Astrocyte (in vitro differentiated cells and primary cell): Measurements from ENCODE around the gene OXNAD1. TPM values are rescaled to one million over a fixed set of nuclear protein-coding genes. Genes with fewer than 3 reads are reported as not detected.

Experiments used
- DNase-seq: peaks from one replicate; pipeline ENCODE4 v3.0.0-alpha.2; 2010; ENCODE audit warnings: low read depth
- FAIRE-seq: peaks from 2 replicates; lab custom pipeline; 2011; peaks lifted over from hg19 to GRCh38; lab: Jason Lieb, UNC
- H2AFZ ChIP-seq: 2 replicates; pipeline ENCODE4 v1.6.0; 2012; ENCODE audit warnings: low read depth, low read length, inconsistent platforms
- H3K27ac ChIP-seq: 2 replicates; pipeline ENCODE4 v1.5.1; 2011; ENCODE audit warnings: low read depth, low read length, inconsistent platforms
- H3K27me3 ChIP-seq: 2 replicates; pipeline ENCODE4 v1.6.0; 2011; ENCODE audit warnings: low read length, inconsistent platforms; ENCODE audit not compliant: insufficient read depth
- H3K36me3 ChIP-seq: 2 replicates; pipeline ENCODE4 v1.5.1; 2011; ENCODE audit warnings: low read length, inconsistent platforms; ENCODE audit not compliant: insufficient read depth
- H3K4me1 ChIP-seq: 2 replicates; pipeline ENCODE4 v1.5.1; 2011; ENCODE audit warnings: low read length, inconsistent platforms; ENCODE audit not compliant: insufficient read depth
- H3K4me2 ChIP-seq: 2 replicates; pipeline ENCODE4 v1.6.0; 2012; ENCODE audit warnings: low read length, inconsistent platforms
- H3K4me3 ChIP-seq: 2 replicates; pipeline ENCODE4 v1.5.1; 2011; ENCODE audit warnings: low read depth, mild to moderate bottlenecking, low read length, inconsistent platforms; ENCODE audit not compliant: insufficient read depth
- H3K79me2 ChIP-seq: 2 replicates; pipeline ENCODE4 v1.6.0; 2012; ENCODE audit warnings: mild to moderate bottlenecking, low read length, inconsistent platforms; ENCODE audit not compliant: insufficient read depth
- H3K9ac ChIP-seq: 2 replicates; pipeline ENCODE4 v1.6.0; 2012; ENCODE audit warnings: mild to moderate bottlenecking, low read length, inconsistent platforms
- H3K9me3 ChIP-seq: 2 replicates; pipeline ENCODE4 v1.5.1; 2012; ENCODE audit warnings: low read depth, mild to moderate bottlenecking, low read length, inconsistent platforms; ENCODE audit not compliant: insufficient read depth
- H4K20me1 ChIP-seq: 2 replicates; pipeline ENCODE4 v1.6.0; 2012; ENCODE audit warnings: low read length, inconsistent platforms; ENCODE audit not compliant: insufficient read depth
- H3K27ac Mint-ChIP-seq: one replicate; pipeline ENCODE4 v1.8.0; 2021; ENCODE audit warnings: mild to moderate bottlenecking, mixed read lengths; ENCODE audit not compliant: unreplicated experiment
- H3K27me3 Mint-ChIP-seq: one replicate; pipeline ENCODE4 v1.8.0; 2021; ENCODE audit warnings: low read depth, mixed read lengths; ENCODE audit not compliant: unreplicated experiment
- H3K36me3 Mint-ChIP-seq: one replicate; pipeline ENCODE4 v1.8.0; 2021; ENCODE audit warnings: low read depth, mixed read lengths; ENCODE audit not compliant: unreplicated experiment
- H3K4me1 Mint-ChIP-seq: one replicate; pipeline ENCODE4 v1.8.0; 2021; ENCODE audit warnings: low read depth, mixed read lengths; ENCODE audit not compliant: unreplicated experiment
- H3K4me3 Mint-ChIP-seq: one replicate; pipeline ENCODE4 v1.8.0; 2021; ENCODE audit warnings: mild to moderate bottlenecking, moderate library complexity, mixed read lengths; ENCODE audit not compliant: unreplicated experiment
- H3K9me3 Mint-ChIP-seq: one replicate; pipeline ENCODE4 v1.8.0; 2021; ENCODE audit warnings: mild to moderate bottlenecking, mixed read lengths; ENCODE audit not compliant: unreplicated experiment
- CTCF ChIP-seq: IDR thresholded peaks from 2 replicates; pipeline ENCODE4 v1.5.1; 2011; ENCODE audit warnings: low read depth, mild to moderate bottlenecking, inconsistent platforms, low read length, moderate library complexity; ENCODE audit not compliant: insufficient read depth
- EZH2 ChIP-seq: IDR thresholded peaks from 2 replicates; pipeline ENCODE4 v1.6.1; 2012; ENCODE audit warnings: mild to moderate bottlenecking, low read length, inconsistent platforms; ENCODE audit not compliant: insufficient read depth
- total RNA-seq: library from RNA; stranded (reverse); gene quantifications from 2 replicates; pipeline ENCODE4 v1.2.1, GENCODE V29; 2021

The OXNAD1 gene
- total RNA-seq, 1 donor from 2014 or later: 10.5 TPM

- peaks cover 8% of the 10 kb centered on the region for H3K4me1 ChIP-seq
- peaks cover 2% of the 10 kb centered on the region for H3K27me3 ChIP-seq
- no peak overlapping the region for H3K4me3 ChIP-seq
- H2AFZ ChIP-seq: peak overlapping the region; percentile 25
- H3K9me3 ChIP-seq: no peaks in the 10 kb centered on the region
- Mint-ChIP-seq H3K36me3 (no peaks in the 10 kb centered on the region), H3K27me3 (peaks cover 2% of the 10 kb centered on the region), H3K27ac (no peak overlapping the region), H3K4me3 (no peak overlapping the region), H3K4me1 (peaks cover 17% of the 10 kb centered on the region), H3K9me3 (no peaks in the 10 kb centered on the region)
- peak overlapping the region; percentile 6 for H3K9ac ChIP-seq
- DNase-seq: peak; percentile 53
- H3K36me3 ChIP-seq: no peaks in the 10 kb centered on the region
- H4K20me1 ChIP-seq: no peaks in the 10 kb centered on the region
- TF ChIP-seq CTCF (peak; percentile 91), EZH2 (no peak)
- no peak overlapping the region for H3K27ac ChIP-seq
- FAIRE-seq: no peak
- no peaks in the 10 kb centered on the region for H3K79me2 ChIP-seq
- no peak overlapping the region for H3K4me2 ChIP-seq
Measured at GRCh38 chr3:16247282-16248061, 17.5 kb upstream of the OXNAD1 start.

DNA sequence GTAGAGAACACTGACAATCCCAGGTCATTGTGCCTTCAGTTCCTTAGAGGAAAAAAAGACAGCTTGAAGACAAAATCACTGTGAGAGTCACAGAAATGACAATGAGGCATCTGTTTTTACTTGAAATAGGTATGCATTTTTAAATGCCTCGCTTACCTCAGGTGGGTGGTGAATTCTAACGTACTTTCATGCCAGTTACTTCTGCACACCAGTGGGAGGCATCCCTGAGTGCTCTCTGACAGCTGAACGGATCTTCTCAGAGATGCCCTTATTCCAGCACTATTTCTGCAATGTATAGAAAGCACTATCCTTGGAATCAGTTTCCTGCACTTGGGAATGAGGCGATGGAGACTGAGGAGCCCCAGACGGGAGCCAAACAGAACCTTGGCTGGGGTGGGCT, 16.5 kb upstream of the OXNAD1 start:
- H3K9me3 ChIP-seq: no peaks in the 10 kb centered on the region
- FAIRE-seq: no peak
- H2AFZ ChIP-seq: no peak overlapping the region
- peaks cover under 1% of the 10 kb centered on the region for H3K27me3 Mint-ChIP-seq
- H3K27me3 ChIP-seq: peaks cover 2% of the 10 kb centered on the region
- H3K4me3 ChIP-seq: no peak overlapping the region
- no peaks in the 10 kb centered on the region for H3K9me3 Mint-ChIP-seq
- H3K36me3 ChIP-seq: no peaks in the 10 kb centered on the region
- no peak overlapping the region for H3K27ac ChIP-seq
- no peak overlapping the region for H3K4me3 Mint-ChIP-seq
- TF ChIP-seq EZH2 (no peak), CTCF (no peak)
- peaks cover 8% of the 10 kb centered on the region for H3K4me1 ChIP-seq
- no peak for DNase-seq
- H3K36me3 Mint-ChIP-seq: no peaks in the 10 kb centered on the region
- no peak overlapping the region for H3K4me2 ChIP-seq
- H3K4me1 Mint-ChIP-seq: peaks cover 14% of the 10 kb centered on the region
- no peaks in the 10 kb centered on the region for H3K79me2 ChIP-seq
- no peak overlapping the region for H3K27ac Mint-ChIP-seq
- no peak overlapping the region for H3K9ac ChIP-seq
- H4K20me1 ChIP-seq: no peaks in the 10 kb centered on the region

GRCh38 chr3:16249336-16249735, 15.7 kb upstream of the OXNAD1 start:
- H3K4me1 Mint-ChIP-seq: peaks cover 6% of the 10 kb centered on the region
- Histone ChIP-seq H3K27ac (no peak overlapping the region), H3K79me2 (no peaks in the 10 kb centered on the region), H3K9me3 (no peaks in the 10 kb centered on the region), H4K20me1 (no peaks in the 10 kb centered on the region), H3K4me2 (no peak overlapping the region), H2AFZ (no peak overlapping the region), H3K27me3 (peaks cover 2% of the 10 kb centered on the region), H3K4me1 (peaks cover 2% of the 10 kb centered on the region), H3K36me3 (no peaks in the 10 kb centered on the region), H3K9ac (no peak overlapping the region), H3K4me3 (no peak overlapping the region)
- no peak overlapping the region for H3K4me3 Mint-ChIP-seq
- no peaks in the 10 kb centered on the region for H3K27me3 Mint-ChIP-seq
- no peaks in the 10 kb centered on the region for H3K36me3 Mint-ChIP-seq
- no peak for TF ChIP-seq EZH2
- TF ChIP-seq CTCF: peak; percentile 42
- H3K9me3 Mint-ChIP-seq: no peaks in the 10 kb centered on the region
- FAIRE-seq (no peak), DNase-seq (no peak)
- H3K27ac Mint-ChIP-seq: no peak overlapping the region
